Testis (tissue), 2 donors: Measurements from ENCODE around the gene ATAD3B.

ENCODE experiments used
- CTCF ChIP-seq, 3 experiments: fragments of 450-650 bp in 2 of 3; fragments of 200-600 bp in 1 of 3; sonication (generic) in 1 of 3; IDR thresholded peaks; one replicate each; pipeline ENCODE4 v1.5.1; 2016 to 2019; ENCODE audit warnings: antibody characterized with exemption in 3 of 3, mild to moderate bottlenecking in 2 of 3, moderate library complexity in 1 of 3
- POLR2A ChIP-seq: fragments of 450-650 bp; IDR thresholded peaks from one replicate; pipeline ENCODE4 v1.6.1; 2017; ENCODE audit warnings: antibody characterized with exemption, mild to moderate bottlenecking, moderate library complexity

GRCh38 chr1:1529321-1529720, 57.8 kb downstream of the ATAD3B start:
- TF ChIP-seq CTCF (IDR thresholded peaks at IDR 0.05) (no peak), POLR2A (no peak)
